SK-N-SH (cell line): ENCODE results near the gene IGFL4. TPM values are rescaled to one million over a fixed set of nuclear protein-coding genes. Genes with fewer than 3 reads are reported as not detected.

ENCODE experiments used
- CTCF ChIA-PET: fragments of 300-600, 350-600 bp; formaldehyde crosslinking; extraction: SDS; loops from one replicate; lab custom pipeline; 2021; lab: Yijun Ruan, JAX
- POLR2A ChIA-PET: fragments of 350-600 bp; sonication (Branson Sonifier 250); formaldehyde crosslinking; extraction: SDS; loops from one replicate; lab custom pipeline; 2020; ENCODE audit warnings: antibody characterized with exemption, inconsistent platforms; lab: Yijun Ruan, JAX
- DNase-seq: peaks from one replicate; pipeline ENCODE4 v3.0.0; 2012
- H2AFZ ChIP-seq: fragments of 200-600 bp; sonication (generic); 2 replicates; pipeline ENCODE4 v1.8.1; 2016; ENCODE audit warnings: antibody characterized with exemption, mild to moderate bottlenecking, low read depth
- H3F3A ChIP-seq: fragments of 200-600 bp; sonication (generic); replicated peaks from 2 replicates; pipeline ENCODE3; 2016; ENCODE audit warnings: antibody characterized with exemption, mild to moderate bottlenecking; ENCODE audit not compliant: insufficient read depth
- H3K27ac ChIP-seq, 2 experiments: fragments of 200-500 bp in 1 of 2; fragments of 200-600 bp in 1 of 2; sonication (Bioruptor generic) in 1 of 2; sonication (generic), shearing (Covaris generic) in 1 of 2; 2 replicates each; pipeline versions ENCODE4 v1.5.1 to v1.6.1; 2014 to 2016; ENCODE audit warnings: low read depth in 2 of 2, inconsistent platforms in 1 of 2, low read length in 1 of 2, mild to moderate bottlenecking in 1 of 2, mixed read lengths in 1 of 2
- H3K27me3 ChIP-seq: fragments of 200-600 bp; sonication (generic), shearing (Covaris generic); 2 replicates; pipeline ENCODE4 v1.6.1; 2016; ENCODE audit warnings: mixed run types; ENCODE audit not compliant: insufficient read depth
- H3K36me3 ChIP-seq, 2 experiments: fragments of 200-500 bp in 1 of 2; fragments of 200-600 bp in 1 of 2; sonication (Bioruptor generic) in 1 of 2; sonication (generic) in 1 of 2; replicated peaks in 1 of 2; 2 replicates each; pipeline versions ENCODE3 to v1.5.1; 2014 to 2016; ENCODE audit warnings: low read length in 1 of 2, mild to moderate bottlenecking in 1 of 2; ENCODE audit not compliant: insufficient read depth in 2 of 2, control insufficient read depth in 1 of 2
- H3K4me1 ChIP-seq, 2 experiments: fragments of 200-500 bp in 1 of 2; fragments of 200-600 bp in 1 of 2; sonication (Bioruptor generic) in 1 of 2; sonication (generic), shearing (Covaris generic) in 1 of 2; 2 replicates each; pipeline versions ENCODE4 v1.5.1 to v1.6.1; 2014 to 2016; ENCODE audit warnings: low read depth in 1 of 2, low read length in 1 of 2, mixed run types in 1 of 2; ENCODE audit not compliant: insufficient read depth in 2 of 2, control insufficient read depth in 1 of 2
- H3K4me2 ChIP-seq: fragments of 200-600 bp; sonication (generic), shearing (Covaris generic); 2 replicates; pipeline ENCODE4 v1.6.1; 2017; ENCODE audit warnings: mixed run types
- H3K4me3 ChIP-seq, 2 experiments: fragments of 200-500 bp in 1 of 2; fragments of 200-600 bp in 1 of 2; sonication (Bioruptor generic) in 1 of 2; sonication (generic), shearing (Covaris generic) in 1 of 2; 2 replicates each; pipeline versions ENCODE4 v1.5.1 to v1.8.1; 2014 to 2016; ENCODE audit warnings: low read depth in 2 of 2, inconsistent platforms in 1 of 2, low read length in 1 of 2, mild to moderate bottlenecking in 1 of 2, mixed read lengths in 1 of 2, moderate library complexity in 1 of 2
- H3K79me2 ChIP-seq: fragments of 200-600 bp; sonication (generic); 2 replicates; pipeline ENCODE4 v1.8.1; 2017; ENCODE audit warnings: mild to moderate bottlenecking; ENCODE audit not compliant: insufficient read depth
- H3K9ac ChIP-seq: fragments of 200-600 bp; sonication (generic); 2 replicates; pipeline ENCODE4 v1.6.1; 2017; ENCODE audit warnings: mixed run types
- H3K9me2 ChIP-seq: fragments of 200-600 bp; sonication (generic); 2 replicates; pipeline ENCODE4 v1.6.1; 2017; ENCODE audit warnings: mixed run types
- H3K9me3 ChIP-seq: fragments of 200-600 bp; sonication (generic); 2 replicates; pipeline ENCODE4 v1.6.1; 2017; ENCODE audit warnings: mixed run types, mild to moderate bottlenecking, moderate library complexity
- H4K20me1 ChIP-seq: fragments of 200-600 bp; sonication (generic); 2 replicates; pipeline ENCODE4 v1.6.1; 2017; ENCODE audit warnings: mild to moderate bottlenecking, mixed run types; ENCODE audit not compliant: insufficient read depth
- CHD2 ChIP-seq: fragments of 150-350 bp; IDR thresholded peaks from 2 replicates; pipeline ENCODE4 v1.6.1; 2018; ENCODE audit warnings: low read length; ENCODE audit not compliant: partially characterized antibody
- ELF1 ChIP-seq: IDR thresholded peaks from 2 replicates; pipeline ENCODE4 v1.4.0; 2012
- EZH2phosphoT487 ChIP-seq: fragments of 200-600 bp; sonication (generic); IDR thresholded peaks from 2 replicates; pipeline ENCODE4 v1.6.1; 2017; ENCODE audit warnings: low read depth, mixed run types, mild to moderate bottlenecking, antibody characterized with exemption, moderate library complexity, borderline replicate concordance
- FOSL2 ChIP-seq: IDR thresholded peaks from 2 replicates; pipeline ENCODE4 v1.4.0; 2012; ENCODE audit warnings: low read depth, mild to moderate bottlenecking, moderate library complexity, borderline replicate concordance
- FOXM1 ChIP-seq: IDR thresholded peaks from 2 replicates; pipeline ENCODE4 v1.4.0; 2012; ENCODE audit warnings: low read depth, mild to moderate bottlenecking
- GABPA ChIP-seq: IDR thresholded peaks from 2 replicates; pipeline ENCODE4 v1.4.0; 2012; ENCODE audit warnings: low read depth, mild to moderate bottlenecking
- MEF2A ChIP-seq: IDR thresholded peaks from 2 replicates; pipeline ENCODE4 v1.4.0; 2012; ENCODE audit warnings: low read depth, borderline replicate concordance
- MXI1 ChIP-seq: IDR thresholded peaks from 2 replicates; pipeline ENCODE4 v1.6.1; 2012; ENCODE audit warnings: mild to moderate bottlenecking, low read depth, low read length, improper control_type of control experiment
- RCOR1 ChIP-seq: fragments of 150-350 bp; IDR thresholded peaks from 2 replicates; pipeline ENCODE4 v1.6.1; 2017; ENCODE audit warnings: antibody characterized with exemption, low read length
- SMC3 ChIP-seq: IDR thresholded peaks from 2 replicates; pipeline ENCODE4 v1.6.1; 2012; ENCODE audit warnings: low read depth, low read length, improper control_type of control experiment
- TEAD4 ChIP-seq: IDR thresholded peaks from 2 replicates; pipeline ENCODE4 v1.4.0; 2012; ENCODE audit warnings: mild to moderate bottlenecking, borderline replicate concordance; ENCODE audit not compliant: insufficient read depth
- YY1 ChIP-seq: IDR thresholded peaks from 2 replicates; pipeline ENCODE4 v1.4.0; 2012; ENCODE audit warnings: low read depth, mild to moderate bottlenecking
- ZBTB33 ChIP-seq: IDR thresholded peaks from 2 replicates; pipeline ENCODE4 v1.4.0; 2012; ENCODE audit warnings: low read depth, borderline replicate concordance
- WGBS: methylation state at CpG from one replicate; pipeline ENCODE4 v1.1.6; 2017; ENCODE audit warnings: low lambda C conversion rate; 5-methylcytosine and 5-hydroxymethylcytosine counted together
- polyA plus RNA-seq, 3 experiments: library from polyadenylated mRNA; depleted of rRNA; stranded (reverse); fragments of >200 nt; gene quantifications; 2 replicates each; pipeline ENCODE4 v1.2.3, GENCODE V29; 2012
- TF ChIP-seq, protein P1 (sequence below): fragments of 200-600 bp; sonication (generic); IDR thresholded peaks from 2 replicates; pipeline ENCODE4 v1.6.1; 2017; ENCODE audit warnings: antibody characterized with exemption, mild to moderate bottlenecking, moderate library complexity
- TF ChIP-seq, protein P2 (sequence below): IDR thresholded peaks from 2 replicates; pipeline ENCODE4; 2012
- TF ChIP-seq, protein P3 (sequence below): IDR thresholded peaks from 2 replicates; pipeline ENCODE4 v1.6.1; 2012; ENCODE audit warnings: mild to moderate bottlenecking, low read depth, low read length, moderate library complexity

Gene IGFL4
- polyA plus RNA-seq, 1 of the 3 experiments (the other 2 are of a cell fraction), result not detected

DNA sequence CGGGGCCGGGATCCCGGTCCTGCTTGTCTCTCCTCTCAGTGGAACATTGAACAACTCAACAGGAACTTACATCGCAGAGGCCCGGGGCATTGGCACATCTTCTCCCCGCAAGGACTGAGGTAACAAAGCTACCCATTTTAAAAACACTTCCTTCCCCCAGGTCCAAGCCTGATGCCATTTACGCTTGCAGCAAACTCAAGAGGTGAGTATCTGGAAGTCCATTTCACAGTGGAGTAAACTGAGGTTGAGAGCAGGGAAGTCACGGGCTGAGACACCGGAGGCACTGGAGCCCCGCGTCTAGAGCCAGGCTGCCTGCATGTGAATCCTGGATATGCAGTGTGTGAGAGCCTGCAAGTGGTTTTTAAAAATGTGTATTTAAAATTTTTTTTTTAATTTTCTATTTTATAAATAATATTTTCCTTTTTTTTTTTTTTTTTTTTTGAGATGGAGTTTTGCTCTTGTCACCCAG is 17.5 kb downstream of the IGFL4 start:
- no peak overlapping the region for H2AFZ ChIP-seq
- no peaks in the 10 kb centered on the region for H3K4me1 ChIP-seq
- H3K9me2 ChIP-seq, result no peaks in the 10 kb centered on the region
- H3K36me3 ChIP-seq, result no peaks in the 10 kb centered on the region
- H4K20me1 ChIP-seq, result peaks cover 16% of the 10 kb centered on the region
- CTCF ChIA-PET, result interaction anchor here (0.6 to 3.7 kb wide), 5 partner anchors 7 to 241 kb away, joined by 3 to 20 read pairs (median 6); no protein-coding TSS in a partner anchor
- no peak overlapping the region for H3K9ac ChIP-seq
- TF ChIP-seq FOSL2 (no peak), ELF1 (no peak), CHD2 (no peak), MXI1 (no peak), FOXM1 (no peak), EZH2phosphoT487 (no peak), TEAD4 (no peak), MEF2A (no peak), GABPA (no peak), ZBTB33 (no peak), YY1 (no peak), SMC3 (no peak), RCOR1 (no peak)
- TF ChIP-seq, protein P1, sequence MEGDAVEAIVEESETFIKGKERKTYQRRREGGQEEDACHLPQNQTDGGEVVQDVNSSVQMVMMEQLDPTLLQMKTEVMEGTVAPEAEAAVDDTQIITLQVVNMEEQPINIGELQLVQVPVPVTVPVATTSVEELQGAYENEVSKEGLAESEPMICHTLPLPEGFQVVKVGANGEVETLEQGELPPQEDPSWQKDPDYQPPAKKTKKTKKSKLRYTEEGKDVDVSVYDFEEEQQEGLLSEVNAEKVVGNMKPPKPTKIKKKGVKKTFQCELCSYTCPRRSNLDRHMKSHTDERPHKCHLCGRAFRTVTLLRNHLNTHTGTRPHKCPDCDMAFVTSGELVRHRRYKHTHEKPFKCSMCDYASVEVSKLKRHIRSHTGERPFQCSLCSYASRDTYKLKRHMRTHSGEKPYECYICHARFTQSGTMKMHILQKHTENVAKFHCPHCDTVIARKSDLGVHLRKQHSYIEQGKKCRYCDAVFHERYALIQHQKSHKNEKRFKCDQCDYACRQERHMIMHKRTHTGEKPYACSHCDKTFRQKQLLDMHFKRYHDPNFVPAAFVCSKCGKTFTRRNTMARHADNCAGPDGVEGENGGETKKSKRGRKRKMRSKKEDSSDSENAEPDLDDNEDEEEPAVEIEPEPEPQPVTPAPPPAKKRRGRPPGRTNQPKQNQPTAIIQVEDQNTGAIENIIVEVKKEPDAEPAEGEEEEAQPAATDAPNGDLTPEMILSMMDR, result no peak
- TF ChIP-seq, protein P2, sequence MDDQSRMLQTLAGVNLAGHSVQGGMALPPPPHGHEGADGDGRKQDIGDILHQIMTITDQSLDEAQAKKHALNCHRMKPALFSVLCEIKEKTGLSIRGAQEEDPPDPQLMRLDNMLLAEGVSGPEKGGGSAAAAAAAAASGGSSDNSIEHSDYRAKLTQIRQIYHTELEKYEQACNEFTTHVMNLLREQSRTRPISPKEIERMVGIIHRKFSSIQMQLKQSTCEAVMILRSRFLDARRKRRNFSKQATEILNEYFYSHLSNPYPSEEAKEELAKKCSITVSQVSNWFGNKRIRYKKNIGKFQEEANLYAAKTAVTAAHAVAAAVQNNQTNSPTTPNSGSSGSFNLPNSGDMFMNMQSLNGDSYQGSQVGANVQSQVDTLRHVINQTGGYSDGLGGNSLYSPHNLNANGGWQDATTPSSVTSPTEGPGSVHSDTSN, result no peak
- TF ChIP-seq, protein P3, sequence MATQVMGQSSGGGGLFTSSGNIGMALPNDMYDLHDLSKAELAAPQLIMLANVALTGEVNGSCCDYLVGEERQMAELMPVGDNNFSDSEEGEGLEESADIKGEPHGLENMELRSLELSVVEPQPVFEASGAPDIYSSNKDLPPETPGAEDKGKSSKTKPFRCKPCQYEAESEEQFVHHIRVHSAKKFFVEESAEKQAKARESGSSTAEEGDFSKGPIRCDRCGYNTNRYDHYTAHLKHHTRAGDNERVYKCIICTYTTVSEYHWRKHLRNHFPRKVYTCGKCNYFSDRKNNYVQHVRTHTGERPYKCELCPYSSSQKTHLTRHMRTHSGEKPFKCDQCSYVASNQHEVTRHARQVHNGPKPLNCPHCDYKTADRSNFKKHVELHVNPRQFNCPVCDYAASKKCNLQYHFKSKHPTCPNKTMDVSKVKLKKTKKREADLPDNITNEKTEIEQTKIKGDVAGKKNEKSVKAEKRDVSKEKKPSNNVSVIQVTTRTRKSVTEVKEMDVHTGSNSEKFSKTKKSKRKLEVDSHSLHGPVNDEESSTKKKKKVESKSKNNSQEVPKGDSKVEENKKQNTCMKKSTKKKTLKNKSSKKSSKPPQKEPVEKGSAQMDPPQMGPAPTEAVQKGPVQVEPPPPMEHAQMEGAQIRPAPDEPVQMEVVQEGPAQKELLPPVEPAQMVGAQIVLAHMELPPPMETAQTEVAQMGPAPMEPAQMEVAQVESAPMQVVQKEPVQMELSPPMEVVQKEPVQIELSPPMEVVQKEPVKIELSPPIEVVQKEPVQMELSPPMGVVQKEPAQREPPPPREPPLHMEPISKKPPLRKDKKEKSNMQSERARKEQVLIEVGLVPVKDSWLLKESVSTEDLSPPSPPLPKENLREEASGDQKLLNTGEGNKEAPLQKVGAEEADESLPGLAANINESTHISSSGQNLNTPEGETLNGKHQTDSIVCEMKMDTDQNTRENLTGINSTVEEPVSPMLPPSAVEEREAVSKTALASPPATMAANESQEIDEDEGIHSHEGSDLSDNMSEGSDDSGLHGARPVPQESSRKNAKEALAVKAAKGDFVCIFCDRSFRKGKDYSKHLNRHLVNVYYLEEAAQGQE, result no peak
- DNase-seq, result no peak
- H3K27ac ChIP-seq, result no peak overlapping the region
- no peak overlapping the region for H3K4me3 ChIP-seq
- no peaks in the 10 kb centered on the region for H3K9me3 ChIP-seq
- no peaks in the 10 kb centered on the region for H3K27me3 ChIP-seq
- H3K79me2 ChIP-seq, result no peaks in the 10 kb centered on the region
- H3F3A ChIP-seq, result peaks cover 15% of the 10 kb centered on the region
- 83% methylated on average over 11 of the region's 11 CpGs for WGBS
- POLR2A ChIA-PET, result no interaction called here
- no peak overlapping the region for H3K4me2 ChIP-seq
